Activated CD8-positive, alpha-beta memory T cell treated with anti-CD3 and anti-CD28 coated beads, Interleukin-2, amount 50 U/mL, for 24 hours (primary cell): ENCODE measurements around the gene NBEA.

Experiments used
- DNase-seq: peaks from one replicate; pipeline ENCODE4 v3.0.0-alpha.2; 2020; ENCODE audit errors: extremely low read depth

NBEA gene

DNA sequence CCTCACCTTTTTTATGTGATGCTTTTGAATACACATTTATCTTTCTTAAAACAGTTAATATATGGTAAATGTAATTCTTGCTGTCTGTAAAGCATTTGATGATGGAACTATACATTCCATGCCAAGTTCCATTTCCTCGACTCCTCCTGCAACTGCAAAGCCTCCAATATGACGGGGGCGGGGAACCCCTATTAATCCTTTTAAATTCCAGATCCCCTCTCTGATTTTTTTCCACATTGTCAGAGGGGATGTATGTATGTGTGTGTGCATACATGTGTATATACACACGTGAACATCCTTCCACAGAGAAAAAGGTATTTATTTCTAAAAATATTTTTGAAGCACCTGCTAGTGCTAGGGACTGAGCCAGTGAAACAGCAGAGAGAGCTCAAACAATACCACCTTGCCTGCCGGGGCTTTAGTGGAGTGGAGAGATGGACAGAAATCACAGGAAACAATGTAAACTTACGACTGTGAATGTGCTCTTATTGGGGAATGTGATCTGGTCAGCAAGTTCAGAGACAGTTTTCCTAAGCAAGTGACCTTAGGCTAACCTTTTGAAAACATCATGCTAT is 559.7 kb downstream of the NBEA start:
- no peak for DNase-seq

GRCh38 chr13:35502456-35502855 is 560.4 kb downstream of the NBEA start:
- no peak for DNase-seq

GRCh38 chr13:35512271-35512920 is 570.3 kb downstream of the NBEA start:
- no peak for DNase-seq

GRCh38 chr13:35514061-35514477 is 572.0 kb downstream of the NBEA start:
- no peak for DNase-seq

GRCh38 chr13:35514801-35515502 is 572.9 kb downstream of the NBEA start:
- no peak for DNase-seq

GRCh38 chr13:35518337-35518946 is 576.4 kb downstream of the NBEA start:
- no peak for DNase-seq

GRCh38 chr13:35524171-35524570 is 582.1 kb downstream of the NBEA start:
- DNase-seq: no peak

DNA sequence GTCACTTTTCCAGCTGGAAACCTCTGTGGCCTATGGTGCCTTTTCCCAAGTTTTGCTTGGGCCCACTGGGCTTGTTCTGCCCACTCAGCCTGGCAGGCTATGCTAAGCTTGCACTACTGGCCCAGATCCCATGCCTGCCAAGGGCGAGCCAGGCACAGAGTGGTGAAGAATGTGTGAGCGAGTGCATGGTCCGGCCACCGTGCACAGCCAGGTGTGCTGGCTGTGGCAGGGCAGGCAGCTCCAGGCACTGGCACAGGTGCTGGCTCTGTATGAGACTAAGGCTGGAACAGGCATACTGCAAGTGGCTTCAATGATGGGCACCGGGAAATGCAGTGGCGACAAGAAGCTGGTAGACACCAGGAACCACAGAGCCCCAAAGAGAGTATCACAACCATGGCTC is 584.5 kb downstream of the NBEA start:
- no peak for DNase-seq

GRCh38 chr13:35527451-35527850 is 585.4 kb downstream of the NBEA start:
- no peak for DNase-seq

- DNase-seq: no peak
Measured at GRCh38 chr13:35530147-35530546, 588.1 kb downstream of the NBEA start.

GRCh38 chr13:35530581-35530980 is 588.5 kb downstream of the NBEA start:
- no peak for DNase-seq

DNA sequence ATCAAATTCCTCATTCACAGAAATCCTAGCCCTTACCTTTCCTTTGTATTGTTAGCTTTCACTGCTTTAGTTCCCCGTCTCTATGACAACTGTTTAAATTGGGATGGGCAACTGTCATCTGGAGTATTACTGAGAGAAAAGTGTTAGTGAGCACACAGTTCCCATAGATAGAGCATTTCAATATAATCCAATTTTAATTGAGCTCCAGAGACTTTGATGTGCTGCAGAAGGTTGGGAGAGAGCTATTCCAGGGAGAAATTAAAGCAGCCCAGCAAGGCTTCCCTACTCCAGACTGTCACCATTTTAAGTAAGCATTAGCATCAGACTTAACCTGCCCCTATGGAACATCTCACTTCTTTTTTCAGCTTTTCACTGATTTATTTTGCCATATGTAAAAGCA is 589.5 kb downstream of the NBEA start:
- no peak for DNase-seq

DNA sequence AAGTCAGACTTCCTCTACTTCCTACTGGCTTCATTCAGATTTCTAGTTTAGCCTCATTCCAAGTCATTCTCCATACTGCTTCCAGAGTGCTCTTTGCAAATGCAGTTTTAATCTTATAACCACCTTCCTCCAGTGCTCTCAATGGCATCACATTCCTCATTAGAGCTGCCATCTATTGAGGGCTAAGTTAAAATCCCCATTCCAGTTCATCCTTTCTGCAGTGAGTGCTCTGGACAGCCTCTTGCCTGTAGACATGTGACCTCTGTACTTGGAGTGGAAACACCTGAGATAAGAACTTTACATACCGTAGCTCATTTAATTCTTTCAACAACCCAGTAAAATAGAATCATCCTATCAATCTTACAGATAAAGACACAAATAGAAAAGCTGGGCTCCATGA is 592.3 kb downstream of the NBEA start:
- DNase-seq: no peak

DNA sequence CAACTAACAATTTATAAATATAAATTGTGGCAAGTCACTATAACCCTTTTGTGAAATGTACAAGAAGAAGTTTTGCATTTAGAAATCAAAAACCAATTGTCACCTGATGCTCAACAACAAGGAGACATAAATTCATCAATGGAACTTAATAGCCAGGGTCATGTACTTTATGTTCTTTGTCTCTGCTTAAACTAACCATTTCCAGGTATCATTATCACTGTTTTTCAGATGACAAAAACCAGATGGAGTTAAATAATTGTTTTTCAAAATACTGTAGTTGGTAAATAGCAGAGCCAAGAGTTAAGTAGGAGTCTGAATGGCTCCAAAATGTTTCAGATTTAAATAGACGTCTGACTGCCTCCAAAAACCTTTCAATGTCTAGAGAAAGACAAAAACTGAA is 606.7 kb downstream of the NBEA start:
- DNase-seq: no peak

- DNase-seq: no peak
Measured at GRCh38 chr13:35549481-35549880, 607.4 kb downstream of the NBEA start.

DNA sequence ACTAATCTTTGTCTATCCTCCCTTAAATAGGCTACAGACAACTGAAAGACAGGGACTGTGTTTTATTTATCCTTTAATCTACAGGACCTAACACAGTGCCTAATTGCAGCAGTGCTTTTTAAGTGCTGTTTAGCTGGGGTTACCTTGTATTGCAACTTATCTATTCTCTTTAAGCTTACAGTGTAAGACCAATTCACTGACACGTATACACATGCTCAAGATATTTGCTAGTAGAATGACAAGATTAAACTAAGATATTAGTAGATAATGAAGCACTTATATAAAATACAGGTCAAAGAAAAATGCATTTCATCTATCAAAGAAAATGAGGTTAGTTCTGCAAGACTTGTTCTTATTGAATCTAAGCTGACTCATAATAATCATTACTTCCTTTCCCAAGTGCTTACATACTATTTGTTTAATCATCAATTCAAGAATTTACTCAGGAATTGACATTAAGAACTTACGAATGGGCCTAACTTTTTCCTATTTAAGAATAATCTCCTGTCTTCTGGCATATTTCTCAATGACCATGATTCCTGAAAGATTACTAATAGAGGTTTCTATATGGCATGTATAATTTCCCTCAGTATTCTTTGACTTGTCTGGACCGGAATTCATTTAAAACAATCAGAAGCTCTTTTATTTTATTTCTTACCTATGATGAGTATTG is 610.2 kb downstream of the NBEA start:
- no peak for DNase-seq

GRCh38 chr13:35554972-35555623 is 613.0 kb downstream of the NBEA start:
- no peak for DNase-seq

DNA sequence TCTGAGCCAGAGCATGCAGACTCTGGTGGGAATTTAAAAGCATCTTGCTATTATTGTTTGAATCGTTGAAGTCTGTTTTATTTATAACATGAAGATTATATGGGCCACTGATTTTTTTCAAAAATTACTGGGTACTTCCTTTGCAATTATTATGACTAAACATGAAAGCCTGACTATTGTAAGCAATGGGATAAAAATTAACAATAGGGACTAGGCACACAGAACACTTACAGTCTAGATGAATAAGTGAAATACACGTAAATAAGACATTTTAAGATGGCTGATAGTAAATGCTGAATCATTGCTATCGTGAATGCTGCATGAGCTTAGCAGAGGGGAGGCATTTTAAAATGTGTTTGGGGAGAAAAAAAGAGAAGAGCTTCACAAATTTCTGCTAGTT is 615.4 kb downstream of the NBEA start:
- DNase-seq: no peak

GRCh38 chr13:35561540-35561939 is 619.5 kb downstream of the NBEA start:
- DNase-seq: no peak

GRCh38 chr13:35565273-35565672 is 623.2 kb downstream of the NBEA start:
- DNase-seq: no peak

GRCh38 chr13:35566340-35566739 is 624.3 kb downstream of the NBEA start:
- no peak for DNase-seq
